Immature natural killer cell (primary cell): ENCODE results near the gene R3HDML. TPM values are rescaled to one million over a fixed set of nuclear protein-coding genes. Genes with fewer than 3 reads are reported as not detected.
"Not testable (repeated sequence)": the region's sequence is repeated elsewhere in the genome, so short reads cannot be mapped to it uniquely, and the experiment has no call there.

ENCODE experiments used
- DNase-seq, 3 donors: peaks; one replicate each; pipeline ENCODE4 v3.0.0; 2022; ENCODE audit warnings: mixed read lengths in 1 of 3
- H3K27ac Mint-ChIP-seq, 6 donors: one replicate each; pipeline ENCODE4 v1.8.0; 2020; ENCODE audit warnings: mixed read lengths in 6 of 6, mild to moderate bottlenecking in 5 of 6, inconsistent platforms in 4 of 6, moderate library complexity in 3 of 6
- H3K27me3 Mint-ChIP-seq, 3 donors: one replicate each; pipeline ENCODE4 v1.8.0; 2020 to 2021; ENCODE audit warnings: low read depth in 3 of 3, mild to moderate bottlenecking in 3 of 3, mixed read lengths in 3 of 3, moderate library complexity in 3 of 3, inconsistent platforms in 1 of 3
- H3K36me3 Mint-ChIP-seq, 3 donors: one replicate each; pipeline ENCODE4 v1.8.0; 2020; ENCODE audit warnings: mixed read lengths in 3 of 3, inconsistent platforms in 2 of 3, mild to moderate bottlenecking in 2 of 3
- H3K4me1 Mint-ChIP-seq, 2 donors: one replicate each; pipeline ENCODE4 v1.8.0; 2020; ENCODE audit warnings: inconsistent platforms in 2 of 2, mild to moderate bottlenecking in 2 of 2, mixed read lengths in 2 of 2, moderate library complexity in 1 of 2
- H3K4me3 Mint-ChIP-seq, 5 donors: one replicate each; pipeline ENCODE4 v1.8.0; 2020; ENCODE audit warnings: mild to moderate bottlenecking in 5 of 5, mixed read lengths in 5 of 5, inconsistent platforms in 3 of 5, moderate library complexity in 3 of 5
- H3K9me3 Mint-ChIP-seq, 6 donors: one replicate each; pipeline ENCODE4 v1.8.0; 2020; ENCODE audit warnings: mild to moderate bottlenecking in 6 of 6, mixed read lengths in 6 of 6, inconsistent platforms in 4 of 6, moderate library complexity in 3 of 6
- polyA plus RNA-seq, 3 donors: library from polyadenylated mRNA; unstranded; fragments of 300-500 nt; fragmentation: Illumina TruSeq; gene quantifications; one replicate each; pipeline ENCODE4 v1.2.3, GENCODE V29; 2021

Gene R3HDML, protein sequence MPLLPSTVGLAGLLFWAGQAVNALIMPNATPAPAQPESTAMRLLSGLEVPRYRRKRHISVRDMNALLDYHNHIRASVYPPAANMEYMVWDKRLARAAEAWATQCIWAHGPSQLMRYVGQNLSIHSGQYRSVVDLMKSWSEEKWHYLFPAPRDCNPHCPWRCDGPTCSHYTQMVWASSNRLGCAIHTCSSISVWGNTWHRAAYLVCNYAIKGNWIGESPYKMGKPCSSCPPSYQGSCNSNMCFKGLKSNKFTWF
- not detected for polyA plus RNA-seq

DNA sequence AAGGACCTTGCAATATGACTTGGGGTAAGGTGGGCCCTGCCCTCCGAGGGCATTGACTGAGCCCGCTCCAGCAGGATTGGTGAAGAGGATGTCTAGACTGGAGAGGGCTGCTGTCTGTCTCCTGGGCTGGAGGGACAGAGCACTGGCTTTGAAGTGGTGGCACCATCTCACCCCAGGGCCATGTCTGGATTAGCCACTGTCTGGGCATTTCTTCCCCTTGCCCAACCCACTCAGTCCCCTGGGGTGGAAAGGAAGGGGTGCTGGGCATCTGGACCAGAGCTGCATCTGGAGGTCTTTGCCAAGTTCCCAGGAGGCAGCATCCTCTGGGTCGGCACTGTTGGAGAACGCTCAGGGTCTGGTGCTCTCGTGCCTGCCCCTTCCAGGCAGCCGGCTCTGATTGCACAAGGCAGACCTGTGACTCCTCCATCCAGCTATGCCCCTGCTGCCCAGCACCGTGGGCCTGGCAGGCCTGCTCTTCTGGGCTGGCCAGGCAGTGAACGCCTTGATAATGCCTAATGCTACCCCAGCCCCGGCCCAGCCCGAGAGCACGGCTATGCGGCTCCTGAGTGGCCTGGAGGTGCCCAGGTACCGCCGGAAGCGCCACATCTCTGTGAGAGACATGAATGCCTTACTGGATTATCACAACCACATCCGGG lies at the start of gene R3HDML:
Gene R3HDML (plus strand): TSS at position 319 of the 656 bp plus-strand sequence. CDS start 115 bp downstream, at position 434.
- Mint-ChIP-seq H3K9me3 (no peaks in the 10 kb centered on the region), H3K36me3 (no peaks in the 10 kb centered on the region), H3K27ac (no peak within 1 kb of the TSS), H3K4me3 (no peak within 1 kb of the TSS), H3K27me3 (peaks cover 4 to 10% (median 8%) of the 10 kb centered on the region in 3 donors), H3K4me1 (no peaks in the 10 kb centered on the region)
- DNase-seq, result no peak

DNA sequence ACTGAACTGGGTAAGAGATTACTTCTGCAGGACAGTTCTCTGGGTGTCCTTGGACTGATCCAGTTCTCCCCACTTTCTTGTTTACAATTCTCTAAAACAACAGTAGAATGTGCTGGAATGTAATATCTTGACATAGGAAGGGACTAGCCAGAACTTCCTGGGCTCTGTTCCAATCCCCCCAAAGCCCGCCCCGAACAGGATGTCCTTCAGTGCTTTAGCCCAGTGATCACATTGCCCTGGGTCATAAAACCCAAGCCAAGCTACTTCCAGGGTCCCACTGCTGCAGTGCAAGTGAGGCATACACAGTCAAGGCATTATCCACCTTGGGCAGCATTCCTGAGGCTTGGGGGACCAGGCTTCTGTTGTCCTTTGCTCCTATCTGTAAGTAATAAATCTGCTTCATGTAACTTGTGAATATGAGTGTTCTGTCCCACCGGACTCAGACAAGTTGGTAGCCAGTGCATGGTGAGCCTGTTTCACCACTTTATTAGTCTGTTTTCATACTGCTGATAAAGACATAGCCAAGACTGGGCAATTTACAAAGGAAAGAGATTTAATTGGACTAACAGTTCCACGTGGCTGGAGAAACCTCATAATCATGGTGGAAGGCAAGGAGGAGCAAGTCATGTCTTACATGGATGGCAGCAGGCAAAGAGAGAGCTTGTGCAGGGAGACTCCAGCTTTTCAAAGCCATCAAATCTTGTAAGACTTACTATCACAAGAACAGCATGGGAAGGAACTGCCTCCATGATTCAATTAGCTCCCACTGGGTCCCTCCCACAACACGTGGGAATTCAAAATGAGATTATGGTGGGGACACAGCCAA lies 49.4 kb upstream of the R3HDML start:
- Mint-ChIP-seq H3K36me3 (peaks cover 4 to 13% (median 11%) of the 10 kb centered on the region in 3 donors), H3K27me3 (no peaks in the 10 kb centered on the region), H3K9me3 (no peaks in the 10 kb centered on the region), H3K4me1 (no peaks in the 10 kb centered on the region), H3K4me3 (no peak overlapping the region), H3K27ac (no peak overlapping the region)
- no peak for DNase-seq

DNA sequence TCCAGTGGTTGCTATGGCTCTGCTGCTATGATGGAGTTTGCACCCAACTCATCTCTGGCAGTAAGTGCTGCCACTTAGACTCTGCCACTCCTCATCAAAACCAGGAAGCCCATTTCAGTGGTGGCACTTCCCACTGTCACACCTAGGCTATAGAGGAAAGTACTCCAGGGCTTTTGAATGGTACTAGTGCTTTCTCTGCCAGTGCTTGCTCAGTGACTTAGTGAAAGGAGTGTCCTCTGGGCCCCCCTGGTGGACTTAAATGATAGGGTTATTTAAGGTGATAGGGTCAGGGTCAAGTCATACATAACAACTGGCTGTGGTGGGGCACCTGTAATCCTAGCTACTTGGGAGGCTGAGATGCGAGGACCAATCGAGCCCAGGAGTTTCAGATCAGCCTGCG lies 48.6 kb upstream of the R3HDML start:
- Mint-ChIP-seq H3K36me3 (peaks cover 4 to 13% (median 11%) of the 10 kb centered on the region in 3 donors), H3K4me3 (no peak overlapping the region), H3K27ac (no peak overlapping the region), H3K27me3 (no peaks in the 10 kb centered on the region), H3K4me1 (no peaks in the 10 kb centered on the region), H3K9me3 (no peaks in the 10 kb centered on the region)
- peak; percentile 6 to 10 (median 8) for DNase-seq

DNA sequence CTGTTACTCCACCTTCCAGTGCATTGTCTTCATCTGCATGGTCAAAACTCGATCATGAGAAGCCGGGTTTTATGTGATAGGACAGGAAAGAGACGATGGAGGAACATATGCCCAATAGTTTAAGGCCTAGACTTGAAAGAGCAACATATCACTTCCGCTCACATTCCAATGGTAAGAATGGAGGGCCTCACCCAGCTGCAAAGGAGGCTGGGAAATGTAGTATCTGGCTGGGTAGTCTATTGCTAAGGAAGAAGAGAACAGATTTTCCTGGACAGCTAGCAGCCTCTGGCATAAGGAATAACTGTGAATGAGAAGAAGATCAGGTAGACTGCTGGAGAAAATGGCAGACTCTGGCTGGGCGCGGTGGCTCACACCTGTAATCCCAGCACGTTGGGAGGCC lies 45.1 kb upstream of the R3HDML start:
- no peaks in the 10 kb centered on the region for H3K27me3 Mint-ChIP-seq
- H3K9me3 Mint-ChIP-seq, result no peaks in the 10 kb centered on the region
- DNase-seq, result no peak
- no peaks in the 10 kb centered on the region for H3K4me1 Mint-ChIP-seq
- H3K36me3 Mint-ChIP-seq, result peaks cover 4 to 13% (median 11%) of the 10 kb centered on the region in 3 donors
- H3K4me3 Mint-ChIP-seq, result no peak overlapping the region
- H3K27ac Mint-ChIP-seq, result no peak overlapping the region

DNA sequence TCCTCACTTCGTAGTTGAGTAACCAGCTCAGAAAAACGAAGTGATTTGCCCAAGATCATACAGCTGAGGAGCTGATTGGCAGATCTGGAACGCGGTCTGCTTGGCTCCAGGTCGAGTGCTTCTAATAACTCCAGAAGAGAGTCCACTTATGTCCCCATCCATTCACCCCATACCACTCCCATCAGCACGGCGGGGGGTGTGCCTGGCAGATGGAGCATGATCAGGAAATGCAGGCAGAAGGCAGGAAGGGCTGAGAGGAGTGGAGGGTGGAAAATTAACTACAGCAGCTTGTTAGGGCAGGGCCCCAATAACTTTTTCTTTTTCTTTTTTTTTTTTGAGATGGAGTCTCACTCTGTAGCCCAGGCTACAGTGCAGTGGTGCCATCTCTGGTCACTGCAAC lies 40.8 kb upstream of the R3HDML start:
- Mint-ChIP-seq H3K27ac (peak overlapping the region in 1 of 6 donors; percentile 57), H3K9me3 (no peaks in the 10 kb centered on the region), H3K36me3 (peaks cover 0 to 5% (median 2%) of the 10 kb centered on the region in 3 donors), H3K4me3 (no peak overlapping the region), H3K27me3 (peaks cover 0 to 2% (median 0%) of the 10 kb centered on the region in 3 donors), H3K4me1 (peaks cover 0 to 4% of the 10 kb centered on the region in 2 donors)
- DNase-seq, result no peak

DNA sequence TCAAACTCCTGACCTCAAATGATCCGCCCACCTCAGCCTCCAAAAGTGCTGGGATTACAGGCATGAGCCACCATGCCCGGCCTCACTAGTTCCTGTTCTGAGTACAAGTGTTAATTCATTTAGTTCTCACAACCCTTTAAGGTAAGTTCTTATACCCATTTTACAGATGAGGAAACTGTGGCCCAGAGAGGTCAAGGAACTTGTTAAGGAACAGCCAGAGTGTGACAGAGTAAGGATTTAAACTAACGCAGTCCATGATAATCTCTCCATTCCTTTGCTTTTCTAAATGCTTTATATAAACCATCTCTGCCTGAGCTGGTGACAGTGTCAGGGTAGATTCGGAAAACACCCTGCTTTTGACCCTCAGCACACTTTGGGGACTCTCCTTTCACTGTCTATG lies 39.1 kb upstream of the R3HDML start:
- DNase-seq, result no peak
- Mint-ChIP-seq H3K27ac (no peak overlapping the region), H3K4me1 (peaks cover 0 to 4% of the 10 kb centered on the region in 2 donors)

DNA sequence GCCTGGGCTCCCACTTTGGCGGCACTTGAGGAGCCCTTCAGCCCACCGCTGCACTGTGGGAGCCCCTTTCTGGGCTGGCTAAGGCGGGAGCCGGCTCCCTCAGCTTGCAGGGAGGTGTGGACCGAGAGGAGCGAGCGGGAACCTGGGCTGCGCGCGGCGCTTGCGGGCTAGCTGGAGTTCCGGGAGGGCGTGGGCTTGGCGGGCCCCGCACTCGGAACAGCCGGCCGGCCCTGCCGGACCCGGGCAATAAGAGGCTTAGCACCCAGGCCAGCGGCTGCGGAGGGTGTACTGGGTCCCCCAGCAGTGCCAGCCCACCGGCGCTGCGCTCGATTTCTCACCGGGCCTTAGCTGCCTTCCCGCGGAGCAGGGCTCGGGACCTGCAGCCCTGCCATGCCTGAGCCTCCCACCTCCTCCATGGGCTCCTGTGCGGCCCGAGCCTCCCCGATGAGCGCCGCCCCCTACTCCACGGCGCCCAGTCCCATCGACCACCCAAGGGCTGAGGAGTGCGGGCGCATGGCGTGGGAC lies 37.8 kb upstream of the R3HDML start:
- DNase-seq, H3K36me3 Mint-ChIP-seq, H3K27me3 Mint-ChIP-seq, H3K4me1 Mint-ChIP-seq, H3K9me3 Mint-ChIP-seq, H3K4me3 Mint-ChIP-seq, H3K27ac Mint-ChIP-seq: not testable (repeated sequence)

More for the DNA sequence above, 39.1 kb upstream of the R3HDML start:
- H3K9me3 Mint-ChIP-seq, result no peaks in the 10 kb centered on the region
- no peak overlapping the region for H3K4me3 Mint-ChIP-seq
- peaks cover 0 to 2% (median 0%) of the 10 kb centered on the region in 3 donors for H3K27me3 Mint-ChIP-seq
- peaks cover 0 to 6% (median 0%) of the 10 kb centered on the region in 3 donors for H3K36me3 Mint-ChIP-seq

DNA sequence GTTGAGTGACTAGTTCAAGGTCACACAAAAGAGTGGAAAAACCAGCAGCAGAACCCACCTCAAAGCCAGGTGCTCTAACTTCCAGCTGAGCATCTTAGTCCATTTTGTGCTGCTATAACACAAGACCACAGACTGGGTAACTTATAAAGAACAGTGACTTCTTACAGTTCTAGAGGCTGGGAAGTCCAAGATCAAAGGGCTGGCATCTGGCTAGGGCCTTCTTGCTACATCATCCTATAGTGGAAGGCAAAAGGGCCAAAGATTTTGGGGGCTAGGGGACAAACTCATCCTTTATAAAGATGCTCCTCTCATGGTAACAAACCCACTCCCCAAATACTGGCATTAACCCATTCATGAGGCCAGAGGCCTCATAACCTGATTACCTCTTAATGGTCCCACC lies 35.6 kb upstream of the R3HDML start:
- Mint-ChIP-seq H3K4me3 (no peak overlapping the region), H3K4me1 (peaks cover 0 to 4% of the 10 kb centered on the region in 2 donors), H3K36me3 (peaks cover 0 to 10% (median 0%) of the 10 kb centered on the region in 3 donors), H3K27me3 (peaks cover 0 to 2% (median 2%) of the 10 kb centered on the region in 3 donors), H3K9me3 (no peaks in the 10 kb centered on the region), H3K27ac (no peak overlapping the region)
- no peak for DNase-seq

DNA sequence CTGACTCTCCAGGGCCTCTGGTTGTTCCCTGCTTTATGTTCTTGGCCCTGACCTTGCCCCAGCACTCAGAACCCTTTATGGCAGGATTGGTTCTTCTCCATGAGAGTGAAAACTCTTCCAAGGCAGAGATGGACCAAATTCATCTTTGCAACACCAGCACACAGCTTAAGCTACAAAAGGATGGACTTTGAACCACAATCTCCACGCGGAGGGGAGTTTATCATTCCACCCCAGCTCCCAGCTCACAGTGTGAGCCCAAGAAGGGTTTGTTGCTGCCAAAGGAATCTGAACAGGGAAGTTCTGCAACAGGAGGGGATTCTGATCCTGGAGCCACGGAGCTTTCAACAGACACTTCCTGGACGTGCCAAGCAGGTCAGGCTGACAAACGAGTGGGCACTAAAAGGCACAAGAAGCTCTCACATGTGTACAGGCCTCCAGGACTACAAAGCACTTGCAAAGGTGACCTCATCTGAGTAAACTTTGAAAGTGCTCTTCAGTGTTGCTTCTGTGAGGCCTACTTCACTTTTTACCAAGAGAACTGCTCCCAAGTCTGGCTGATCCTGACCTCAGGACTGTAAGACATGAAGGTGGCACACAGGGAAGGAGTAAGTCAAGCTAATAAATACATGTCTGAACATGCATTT lies 34.7 kb upstream of the R3HDML start:
- no peak for DNase-seq
- Mint-ChIP-seq H3K4me3 (no peak overlapping the region), H3K4me1 (peaks cover 0 to 7% of the 10 kb centered on the region in 2 donors), H3K36me3 (peaks cover 0 to 13% (median 0%) of the 10 kb centered on the region in 3 donors), H3K9me3 (no peaks in the 10 kb centered on the region), H3K27me3 (peaks cover 2% of the 10 kb centered on the region in 3 donors), H3K27ac (peak overlapping the region in 1 of 6 donors; percentile 52)

DNA sequence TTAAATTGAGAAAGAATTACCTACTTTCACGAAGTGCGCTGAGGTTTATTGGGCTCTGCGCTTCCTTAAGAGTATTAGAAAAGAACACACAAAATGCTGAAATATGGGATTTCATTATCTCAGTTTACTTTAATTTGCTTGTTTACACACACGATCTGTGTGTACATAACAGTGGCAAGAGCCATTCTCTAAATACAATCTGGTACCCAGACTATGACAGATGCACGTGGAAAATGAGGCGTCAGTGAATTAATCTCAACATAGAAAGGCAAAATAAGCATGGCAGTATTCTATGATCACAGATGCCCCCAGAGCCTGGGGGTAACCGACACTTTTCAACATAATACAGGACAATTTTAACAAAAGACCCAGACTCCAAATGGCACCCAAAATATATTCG lies 34.1 kb upstream of the R3HDML start:
- peaks cover 2% of the 10 kb centered on the region in 3 donors for H3K27me3 Mint-ChIP-seq
- no peak overlapping the region for H3K27ac Mint-ChIP-seq
- H3K9me3 Mint-ChIP-seq, result no peaks in the 10 kb centered on the region
- H3K4me1 Mint-ChIP-seq, result peaks cover 0 to 7% of the 10 kb centered on the region in 2 donors
- no peak overlapping the region for H3K4me3 Mint-ChIP-seq
- DNase-seq, result no peak
- peaks cover 0 to 13% (median 0%) of the 10 kb centered on the region in 3 donors for H3K36me3 Mint-ChIP-seq

DNA sequence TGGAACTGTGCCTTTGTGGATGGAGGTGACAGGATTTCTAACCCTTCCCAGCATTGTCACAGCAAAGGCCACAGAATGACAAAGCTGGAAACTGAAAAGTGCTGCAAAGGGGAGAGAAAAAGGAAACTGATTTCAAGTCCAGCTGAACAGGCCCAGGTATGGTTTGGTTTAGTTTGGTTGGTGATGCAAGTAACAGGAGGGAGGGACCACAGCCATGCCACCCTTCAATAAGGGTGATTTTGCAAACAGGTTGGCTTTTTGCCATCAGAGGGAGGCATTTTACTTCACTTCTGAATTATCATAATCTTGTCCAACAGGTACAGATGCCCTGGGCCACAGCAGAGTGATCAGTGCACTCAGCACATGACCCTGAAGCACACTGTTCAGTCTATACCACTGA lies 32.5 kb upstream of the R3HDML start:
- H3K27me3 Mint-ChIP-seq, result peaks cover 2% of the 10 kb centered on the region in 3 donors
- no peaks in the 10 kb centered on the region for H3K9me3 Mint-ChIP-seq
- H3K27ac Mint-ChIP-seq, result peak overlapping the region in 2 of 6 donors; percentile 18 to 30
- DNase-seq, result no peak
- no peak overlapping the region for H3K4me3 Mint-ChIP-seq
- H3K4me1 Mint-ChIP-seq, result peaks cover under 1 to 6% of the 10 kb centered on the region in 2 donors
- peaks cover 0 to 13% (median 0%) of the 10 kb centered on the region in 3 donors for H3K36me3 Mint-ChIP-seq

DNA sequence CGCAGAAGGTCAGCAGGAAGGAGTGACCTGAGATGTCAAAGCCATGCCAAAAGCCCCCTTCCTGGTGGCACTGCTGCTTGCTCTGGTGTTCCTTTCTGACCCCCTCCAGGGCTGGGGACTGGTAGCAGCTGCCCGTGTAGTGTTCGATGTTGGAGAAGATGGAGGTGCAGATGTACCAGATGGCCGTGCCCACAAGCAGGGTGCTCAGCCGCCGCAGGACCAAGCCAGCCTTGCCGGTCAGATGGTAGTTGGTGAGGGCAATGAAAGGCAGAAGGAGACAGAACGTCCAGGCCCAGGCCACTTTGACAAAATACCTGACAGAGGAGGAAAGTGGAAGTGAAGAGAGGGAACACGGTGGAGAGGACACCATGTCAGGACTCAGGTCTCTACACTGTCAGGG lies 29.9 kb upstream of the R3HDML start:
- no peak overlapping the region for H3K4me3 Mint-ChIP-seq
- H3K27me3 Mint-ChIP-seq, result peaks cover 11 to 21% (median 16%) of the 10 kb centered on the region in 3 donors
- peaks cover 0 to 7% (median 0%) of the 10 kb centered on the region in 3 donors for H3K36me3 Mint-ChIP-seq
- H3K9me3 Mint-ChIP-seq, result no peaks in the 10 kb centered on the region
- H3K4me1 Mint-ChIP-seq, result peaks cover 18 to 25% of the 10 kb centered on the region in 2 donors
- no peak for DNase-seq
- no peak overlapping the region for H3K27ac Mint-ChIP-seq
